A673 (cell line): Measurements from ENCODE around the gene CHN1. TPM values are rescaled to one million over a fixed set of nuclear protein-coding genes. Genes with fewer than 3 reads are reported as not detected.

ENCODE experiments used
- BruUV-seq: library from RNA; stranded (reverse); fragments of 400-500 nt; replicated peaks from 2 replicates; lab custom pipeline; 2021; lab: Mats Ljungman, UMichigan
- CTCF ChIA-PET: fragments of 300-600 bp; sonication (Branson Sonifier 250); formaldehyde crosslinking; loops from one replicate; lab custom pipeline; 2022; ENCODE audit warnings: antibody characterized with exemption; lab: Charles Lee
- POLR2A ChIA-PET: fragments of 300-600 bp; sonication (Branson Sonifier 250); formaldehyde crosslinking; loops from one replicate; lab custom pipeline; 2022; ENCODE audit warnings: antibody characterized with exemption; ENCODE audit not compliant: low non-redundant PET; lab: Charles Lee
- DNase-seq: peaks from one replicate; pipeline ENCODE4 v3.0.0-alpha.2; 2015; ENCODE audit warnings: low spot score
- H3K27ac ChIP-seq: fragments of 200-600 bp; sonication (generic); 2 replicates; pipeline ENCODE4 v1.5.1; 2016; ENCODE audit warnings: mixed run types, low read depth, mild to moderate bottlenecking, mixed read lengths, antibody characterized with exemption, low read length; ENCODE audit not compliant: poor library complexity, severe bottlenecking
- H3K27me3 ChIP-seq: fragments of 200-600 bp; sonication (generic); replicated peaks from 2 replicates; pipeline ENCODE4 v1.6.1; 2017; ENCODE audit warnings: mixed run types, low read depth, mild to moderate bottlenecking, mixed read lengths, antibody characterized with exemption, low read length; ENCODE audit not compliant: insufficient read depth, poor library complexity
- H3K36me3 ChIP-seq: fragments of 200-600 bp; sonication (generic); 2 replicates; pipeline ENCODE4 v1.6.1; 2016; ENCODE audit warnings: mixed run types, mild to moderate bottlenecking, mixed read lengths, antibody characterized with exemption, low read length; ENCODE audit not compliant: insufficient read depth, poor library complexity, severe bottlenecking
- H3K4me1 ChIP-seq: fragments of 200-600 bp; sonication (generic); 2 replicates; pipeline ENCODE4 v1.6.1; 2017; ENCODE audit warnings: mixed run types, mild to moderate bottlenecking, mixed read lengths, antibody characterized with exemption, low read length; ENCODE audit not compliant: insufficient read depth, poor library complexity, severe bottlenecking
- H3K4me3 ChIP-seq: fragments of 200-600 bp; sonication (generic); 2 replicates; pipeline ENCODE4 v1.5.1; 2016; ENCODE audit warnings: low read depth, mixed run types, mild to moderate bottlenecking, mixed read lengths, low read length; ENCODE audit not compliant: poor library complexity, severe bottlenecking
- H3K9me3 ChIP-seq: fragments of 200-600 bp; sonication (generic); 2 replicates; pipeline ENCODE4 v1.6.1; 2016; ENCODE audit warnings: mixed run types, low read depth, mild to moderate bottlenecking, mixed read lengths, antibody characterized with exemption, low read length; ENCODE audit not compliant: poor library complexity, severe bottlenecking
- EZH2 ChIP-seq: fragments of 200-600 bp; sonication (generic); IDR thresholded peaks from 2 replicates; pipeline ENCODE4 v1.6.1; 2017; ENCODE audit warnings: borderline replicate concordance, low read depth, mild to moderate bottlenecking, mixed read lengths, antibody characterized with exemption, low read length; ENCODE audit not compliant: poor library complexity, severe bottlenecking
- intact Hi-C: fragments of 100-400 bp; cut with micrococcal nuclease; formaldehyde crosslinking; loops from one replicate; pipeline ENCODE4 v1.10.0; 2022; ENCODE audit not compliant: unreplicated experiment
- total RNA-seq: library from RNA; stranded (reverse); gene quantifications from 2 replicates; pipeline ENCODE4 v1.2.3, GENCODE V29; 2021
- TF ChIP-seq, protein P1 (sequence below): fragments of 300-800, 200-600 bp; sonication (generic); conservative IDR thresholded peaks from 2 replicates; pipeline ENCODE4 v1.5.1; 2017; ENCODE audit warnings: low read depth, mild to moderate bottlenecking, antibody characterized with exemption, low read length, moderate library complexity, mixed read lengths

Gene CHN1
- total RNA-seq, 1 experiment from 2014 or later: 11.3 TPM

DNA sequence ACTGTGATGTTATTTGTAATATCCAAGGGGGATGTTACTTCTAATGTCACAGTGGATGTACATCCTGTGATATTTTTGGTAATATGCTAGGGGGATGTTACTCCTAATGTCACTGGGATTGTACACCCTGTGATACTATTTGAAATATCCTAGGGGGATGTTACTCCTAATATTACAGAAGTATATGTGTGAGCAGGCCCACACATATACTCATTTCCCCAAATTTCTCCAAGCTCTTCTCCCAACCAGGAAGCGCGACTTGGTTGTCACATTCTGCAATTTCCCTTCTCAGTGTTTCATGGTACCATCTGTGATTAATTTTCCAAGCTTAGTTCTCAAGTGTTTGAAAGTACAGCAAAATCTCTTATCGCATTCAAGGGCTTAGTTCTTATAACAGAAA is 29.5 kb upstream of the CHN1 start:
- Histone ChIP-seq H3K4me1 (no peaks in the 10 kb centered on the region), H3K27me3 (no peaks in the 10 kb centered on the region), H3K4me3 (no peak overlapping the region), H3K27ac (no peak overlapping the region), H3K36me3 (no peaks in the 10 kb centered on the region), H3K9me3 (no peaks in the 10 kb centered on the region)
- intact Hi-C loops: loop anchor here (5.0 to 10.0 kb wide), 3 partner anchors 150 to 1063 kb away; partner anchors contain the start of genes ATP5MC3 and HOXD12
- no peak for DNase-seq
- CTCF ChIA-PET: interaction anchor here (0.5 kb wide), 1 partner anchor 337 kb away, joined by 6 read pairs; no protein-coding TSS in a partner anchor
- POLR2A ChIA-PET: no interaction called here
- BruUV-seq: no TSS peak
- TF ChIP-seq, protein P1, sequence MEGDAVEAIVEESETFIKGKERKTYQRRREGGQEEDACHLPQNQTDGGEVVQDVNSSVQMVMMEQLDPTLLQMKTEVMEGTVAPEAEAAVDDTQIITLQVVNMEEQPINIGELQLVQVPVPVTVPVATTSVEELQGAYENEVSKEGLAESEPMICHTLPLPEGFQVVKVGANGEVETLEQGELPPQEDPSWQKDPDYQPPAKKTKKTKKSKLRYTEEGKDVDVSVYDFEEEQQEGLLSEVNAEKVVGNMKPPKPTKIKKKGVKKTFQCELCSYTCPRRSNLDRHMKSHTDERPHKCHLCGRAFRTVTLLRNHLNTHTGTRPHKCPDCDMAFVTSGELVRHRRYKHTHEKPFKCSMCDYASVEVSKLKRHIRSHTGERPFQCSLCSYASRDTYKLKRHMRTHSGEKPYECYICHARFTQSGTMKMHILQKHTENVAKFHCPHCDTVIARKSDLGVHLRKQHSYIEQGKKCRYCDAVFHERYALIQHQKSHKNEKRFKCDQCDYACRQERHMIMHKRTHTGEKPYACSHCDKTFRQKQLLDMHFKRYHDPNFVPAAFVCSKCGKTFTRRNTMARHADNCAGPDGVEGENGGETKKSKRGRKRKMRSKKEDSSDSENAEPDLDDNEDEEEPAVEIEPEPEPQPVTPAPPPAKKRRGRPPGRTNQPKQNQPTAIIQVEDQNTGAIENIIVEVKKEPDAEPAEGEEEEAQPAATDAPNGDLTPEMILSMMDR: no peak
- TF ChIP-seq EZH2: no peak

DNA sequence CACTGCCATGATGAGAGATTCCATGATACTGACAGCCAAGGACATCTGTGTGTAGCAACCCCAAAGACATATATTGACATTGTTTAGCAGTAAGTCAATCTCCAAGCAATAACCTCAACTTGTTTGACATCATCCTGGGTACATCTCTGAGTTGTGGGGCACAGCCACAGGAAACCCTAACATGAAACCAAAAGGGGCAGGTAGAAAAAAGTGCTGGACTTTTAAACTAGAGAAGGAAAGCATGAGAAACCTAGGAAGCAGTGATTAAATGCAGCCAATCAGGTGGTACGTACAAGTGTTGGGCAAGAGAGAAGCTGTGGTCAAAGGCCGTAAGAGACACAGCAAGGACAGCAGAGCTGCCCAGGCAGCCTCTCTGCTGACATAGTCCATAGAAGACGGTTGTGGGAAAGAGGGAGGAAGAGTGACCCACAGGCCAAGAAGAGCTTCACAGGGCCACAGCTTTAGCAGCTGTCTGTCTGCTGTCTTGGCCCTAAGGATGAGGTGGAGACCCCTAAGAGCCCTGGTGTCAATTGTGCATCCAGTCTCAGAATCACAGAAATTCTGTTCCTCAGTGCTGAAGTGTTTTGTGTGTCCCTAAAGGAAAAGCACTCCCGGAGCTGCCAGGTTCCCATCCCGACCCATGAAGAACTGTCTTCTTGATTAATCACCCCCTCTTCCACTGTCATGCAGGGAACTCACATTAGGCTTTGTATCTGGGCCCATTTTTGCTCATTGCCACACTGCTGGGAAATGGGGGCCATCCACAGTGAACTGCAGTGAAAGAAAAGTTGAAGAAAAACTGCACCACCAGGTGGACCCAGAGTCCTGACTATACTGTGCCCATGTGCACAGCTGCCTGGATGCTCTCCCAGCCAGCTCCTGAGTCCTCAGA is 25.4 kb upstream of the CHN1 start:
- Histone ChIP-seq H3K9me3 (no peaks in the 10 kb centered on the region), H3K27ac (no peak overlapping the region), H3K4me1 (no peaks in the 10 kb centered on the region), H3K27me3 (no peaks in the 10 kb centered on the region), H3K36me3 (no peaks in the 10 kb centered on the region), H3K4me3 (no peak overlapping the region)
- no TSS peak for BruUV-seq
- intact Hi-C loops: loop anchor here (5.0 to 10.0 kb wide), 3 partner anchors 154 to 1067 kb away; partner anchors contain the start of genes ATP5MC3 and HOXD12
- peak; percentile 57 for DNase-seq
- TF ChIP-seq, protein P1: peak; percentile 57
- no peak for TF ChIP-seq EZH2
- POLR2A ChIA-PET: no interaction called here
- CTCF ChIA-PET: no interaction called here

DNA sequence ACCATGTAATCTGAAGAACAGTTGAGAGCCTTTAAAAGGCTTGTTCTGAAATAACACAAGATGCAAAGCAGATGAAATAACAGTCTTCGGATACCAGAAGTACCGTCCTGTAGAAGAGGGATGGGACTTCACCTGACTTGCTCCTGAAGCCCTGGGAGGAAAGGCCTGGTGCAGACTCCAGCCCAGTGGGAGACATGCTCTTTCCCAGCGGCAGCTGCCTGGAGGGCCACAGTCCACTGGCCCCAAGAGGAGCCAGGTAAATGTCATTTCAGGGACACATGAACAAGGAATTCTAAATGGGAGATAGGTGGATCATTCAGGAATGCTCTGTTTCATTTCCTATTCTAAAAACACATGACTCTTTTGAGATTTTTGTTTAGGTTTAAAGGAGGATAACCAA is 22.6 kb upstream of the CHN1 start:
- ChIA-PET POLR2A (no interaction called here), CTCF (no interaction called here)
- no peak for DNase-seq
- no peak overlapping the region for H3K27ac ChIP-seq
- no peaks in the 10 kb centered on the region for H3K4me1 ChIP-seq
- H3K4me3 ChIP-seq: no peak overlapping the region
- H3K27me3 ChIP-seq: no peaks in the 10 kb centered on the region
- intact Hi-C loops: no loop called here
- no TSS peak for BruUV-seq
- no peaks in the 10 kb centered on the region for H3K36me3 ChIP-seq
- TF ChIP-seq, protein P1: no peak
- TF ChIP-seq EZH2: no peak
- no peaks in the 10 kb centered on the region for H3K9me3 ChIP-seq
